ENCODE measurements around the gene GON7.

GRCh38 chr14:93160353-93160801, 46.5 kb downstream of the GON7 start:
- TF ChIP-seq EZH2phosphoT487 (IDR thresholded peaks at IDR 0.05; ENCODE audit: insufficient read depth, low read depth), result no peak
- no peak for TF ChIP-seq EZH2 (IDR thresholded peaks at IDR 0.05; ENCODE audit: insufficient read depth, poor library complexity, severe bottlenecking)

Measured in GM23248 (cell line).